SK-N-DZ (cell line): ENCODE results near the gene GMCL2.

Source experiments
- DNase-seq: peaks from one replicate; pipeline ENCODE4 v3.0.0-alpha.2; 2015; ENCODE audit warnings: low spot score

Gene GMCL2

GRCh38 chr5:178222292-178222691 is 35.1 kb upstream of the GMCL2 start:
- DNase-seq = no peak

DNA sequence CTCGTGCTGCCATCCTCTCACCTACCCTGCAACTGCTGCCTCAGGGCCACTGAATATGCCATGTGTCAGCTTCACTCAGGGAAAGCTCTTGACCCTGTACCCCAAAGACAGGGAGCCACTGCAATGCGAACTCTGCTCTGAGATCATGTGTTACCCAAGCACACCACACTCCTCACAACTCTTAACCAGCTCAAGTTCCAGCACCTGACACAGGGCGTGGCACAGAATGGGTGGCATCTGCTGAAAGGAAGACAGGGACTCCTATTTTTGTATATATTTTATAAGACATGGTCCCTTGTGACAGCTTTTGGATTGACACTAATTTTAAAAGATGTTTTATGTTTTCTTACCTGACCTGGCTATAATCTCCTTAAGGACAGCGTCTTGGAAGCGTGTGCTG is 34.7 kb upstream of the GMCL2 start:
- DNase-seq = no peak

DNA sequence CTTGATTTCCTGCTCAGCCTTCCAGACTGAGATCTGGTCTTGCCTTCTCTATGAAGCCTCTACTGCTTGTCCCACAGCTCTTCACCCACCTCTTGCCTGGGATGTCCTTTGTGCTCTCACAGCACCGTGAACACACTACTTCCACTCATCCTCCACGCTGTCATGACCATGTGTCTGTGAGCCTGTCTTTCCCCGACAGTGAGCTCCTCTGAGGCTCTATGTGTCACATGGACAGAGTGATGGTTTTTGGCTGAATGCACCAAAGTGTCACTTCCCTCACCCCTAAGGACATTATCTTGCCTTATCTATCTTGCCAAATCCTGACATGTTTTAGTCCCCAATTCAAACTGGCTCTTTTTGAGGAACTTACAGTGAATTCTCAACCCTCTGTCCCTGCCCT is 34.1 kb upstream of the GMCL2 start:
- DNase-seq = no peak

DNA sequence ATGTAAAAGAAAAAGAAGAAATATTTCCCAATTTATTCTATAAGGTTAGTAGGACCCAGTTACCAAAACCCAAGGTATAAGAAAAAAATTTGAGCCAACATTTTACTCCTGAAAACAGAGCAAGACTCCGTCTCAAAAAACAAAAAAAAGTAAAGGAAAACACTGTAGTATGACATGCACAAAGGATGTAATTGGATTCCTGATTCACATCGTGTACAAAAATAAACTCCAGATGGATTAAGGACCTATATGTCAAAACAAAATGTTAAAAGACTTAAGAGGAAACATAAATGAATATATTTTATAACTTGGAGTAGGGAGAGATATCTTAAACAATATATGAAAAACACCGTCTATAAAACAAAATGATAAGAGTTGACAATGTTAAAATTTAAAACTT is 31.7 kb upstream of the GMCL2 start:
- no peak for DNase-seq

GRCh38 chr5:178218237-178218776 is 31.1 kb upstream of the GMCL2 start:
- no peak for DNase-seq

- DNase-seq = no peak
Observed at GRCh38 chr5:178216779-178217178, 29.6 kb upstream of the GMCL2 start.

- no peak for DNase-seq
Observed at GRCh38 chr5:178216088-178216534, 28.9 kb upstream of the GMCL2 start.

DNA sequence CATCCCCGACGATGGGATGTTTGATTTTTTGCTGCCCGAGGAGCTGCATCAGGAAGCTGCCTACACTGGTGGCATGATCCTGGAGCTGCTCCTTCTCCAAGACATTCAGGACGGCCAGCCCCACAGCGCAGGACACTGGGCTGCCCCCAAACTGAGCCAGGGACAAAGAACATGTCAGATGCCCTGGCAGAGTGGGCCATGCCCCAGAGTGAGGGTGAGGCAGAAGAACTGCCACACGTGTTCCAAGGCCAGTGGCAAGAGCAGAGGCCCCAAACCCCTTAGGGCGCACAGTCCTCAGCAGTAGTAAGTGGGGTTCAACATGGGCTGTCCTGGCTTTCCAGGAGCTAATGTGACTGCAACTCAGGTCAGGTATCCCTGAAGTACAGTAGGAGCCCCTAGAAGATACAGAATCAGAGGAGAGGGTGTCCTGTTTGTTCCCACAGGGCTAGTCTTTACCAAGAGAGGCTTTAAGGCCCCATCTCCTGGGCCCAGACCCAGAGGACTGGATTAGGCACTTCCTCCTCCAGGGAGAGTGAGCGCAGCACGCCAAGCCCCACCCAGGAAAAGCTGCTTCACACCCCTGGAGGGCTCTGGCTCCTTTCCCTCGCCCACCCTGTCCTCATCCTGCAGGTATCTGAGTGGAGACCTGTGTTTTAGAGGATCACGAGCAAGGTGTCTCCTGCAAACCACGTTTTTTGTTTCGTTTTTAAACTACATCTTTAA is 28.3 kb upstream of the GMCL2 start:
- DNase-seq = no peak

- no peak for DNase-seq
Observed at GRCh38 chr5:178214160-178214803, 27.1 kb upstream of the GMCL2 start.

GRCh38 chr5:178213748-178214151 is 26.6 kb upstream of the GMCL2 start:
- no peak for DNase-seq

GRCh38 chr5:178213003-178213461 is 25.9 kb upstream of the GMCL2 start:
- no peak for DNase-seq

DNA sequence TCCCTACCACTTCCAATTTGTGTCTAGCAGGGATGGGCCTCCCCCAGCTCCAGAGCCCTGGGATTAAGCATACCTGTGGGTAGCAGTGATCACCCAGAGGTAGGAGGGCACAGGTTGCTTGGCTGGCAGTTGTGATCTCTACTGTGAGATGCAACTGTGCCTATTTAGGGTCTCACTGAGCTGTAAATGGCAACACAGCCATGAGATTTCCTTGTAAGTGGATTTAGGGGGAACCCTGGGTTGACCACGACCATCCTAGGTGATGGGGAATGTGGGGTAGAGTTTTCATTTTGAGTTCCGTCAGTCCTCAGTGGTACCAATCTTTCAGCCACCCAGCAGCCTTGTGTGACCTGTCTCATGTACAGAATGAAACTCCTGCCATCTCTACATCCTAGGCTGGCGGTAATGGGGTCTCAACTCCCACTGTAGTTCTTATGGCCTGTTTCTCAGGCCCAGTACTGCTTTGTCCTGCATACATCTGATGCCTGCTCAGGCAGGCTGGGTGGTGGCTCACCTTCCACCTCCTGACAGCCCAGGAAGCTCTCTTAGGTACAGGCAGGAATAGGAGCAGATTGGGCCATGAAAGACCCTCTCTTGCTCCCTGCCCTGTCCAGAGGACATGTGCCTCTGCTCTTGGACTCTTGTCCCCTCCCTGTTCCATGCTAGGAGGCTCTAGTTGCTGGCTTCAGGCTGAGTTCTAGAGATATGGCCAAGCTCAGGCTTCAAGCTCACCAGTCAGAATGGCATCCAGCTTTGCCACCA is 25.3 kb upstream of the GMCL2 start:
- no peak for DNase-seq

GRCh38 chr5:178211095-178212048 is 24.2 kb upstream of the GMCL2 start:
- DNase-seq = no peak

DNA sequence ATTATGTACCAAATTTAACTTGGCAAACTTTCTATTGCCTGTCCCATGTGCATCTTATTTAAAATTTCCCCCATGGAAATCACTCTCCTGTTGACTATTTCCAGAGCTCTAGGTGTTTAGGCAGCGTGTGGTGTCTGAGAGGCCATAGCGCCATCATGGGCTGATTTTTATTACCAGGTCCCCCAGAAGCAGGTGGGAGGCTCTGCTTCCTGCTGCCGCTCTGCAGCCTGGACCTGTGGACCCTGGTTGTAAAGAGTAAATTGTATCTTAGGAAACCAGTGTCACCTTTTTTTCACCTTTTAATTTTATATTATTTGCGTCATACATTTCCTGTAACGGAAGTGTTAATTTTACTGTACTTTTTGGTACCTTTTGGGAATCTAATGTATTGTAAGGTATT is 23.5 kb upstream of the GMCL2 start:
- DNase-seq = no peak

GRCh38 chr5:178210073-178210535 is 22.9 kb upstream of the GMCL2 start:
- no peak for DNase-seq

DNA sequence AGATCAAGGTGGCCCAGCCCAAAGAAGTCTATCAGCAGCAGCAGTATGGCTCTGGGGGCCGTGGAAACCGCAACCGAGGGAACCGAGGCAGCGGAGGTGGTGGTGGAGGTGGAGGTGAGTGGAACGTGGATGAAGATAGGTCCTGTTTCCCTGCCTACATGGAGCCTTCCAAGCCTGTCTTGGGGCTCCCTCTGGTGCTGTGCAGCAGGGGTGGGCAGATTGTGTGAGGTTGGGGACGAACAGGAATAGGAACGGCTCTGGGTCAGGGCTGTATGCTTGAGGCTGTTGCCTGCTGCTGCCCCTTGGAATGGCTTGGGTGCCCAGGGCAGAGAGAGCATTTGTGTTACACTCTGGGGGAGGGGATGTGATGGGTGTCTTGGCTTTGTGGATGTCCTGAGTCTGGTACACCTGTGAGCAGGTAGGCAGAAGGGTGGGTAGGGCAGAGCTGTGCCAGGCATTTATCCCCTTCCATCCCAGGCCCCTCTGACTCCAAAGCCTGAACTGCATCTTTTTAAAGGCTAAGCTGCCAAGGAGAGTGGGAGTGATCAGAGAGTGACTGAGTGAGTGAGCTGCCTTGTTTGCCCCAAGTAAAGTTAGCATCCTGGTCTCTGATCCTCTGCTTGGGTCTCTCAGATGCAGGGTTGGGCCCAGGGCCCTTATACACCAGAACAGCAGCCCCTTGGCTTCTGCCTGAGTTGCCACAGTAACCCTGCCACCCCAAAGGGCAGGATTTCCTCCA is 22.3 kb upstream of the GMCL2 start:
- DNase-seq = no peak

DNA sequence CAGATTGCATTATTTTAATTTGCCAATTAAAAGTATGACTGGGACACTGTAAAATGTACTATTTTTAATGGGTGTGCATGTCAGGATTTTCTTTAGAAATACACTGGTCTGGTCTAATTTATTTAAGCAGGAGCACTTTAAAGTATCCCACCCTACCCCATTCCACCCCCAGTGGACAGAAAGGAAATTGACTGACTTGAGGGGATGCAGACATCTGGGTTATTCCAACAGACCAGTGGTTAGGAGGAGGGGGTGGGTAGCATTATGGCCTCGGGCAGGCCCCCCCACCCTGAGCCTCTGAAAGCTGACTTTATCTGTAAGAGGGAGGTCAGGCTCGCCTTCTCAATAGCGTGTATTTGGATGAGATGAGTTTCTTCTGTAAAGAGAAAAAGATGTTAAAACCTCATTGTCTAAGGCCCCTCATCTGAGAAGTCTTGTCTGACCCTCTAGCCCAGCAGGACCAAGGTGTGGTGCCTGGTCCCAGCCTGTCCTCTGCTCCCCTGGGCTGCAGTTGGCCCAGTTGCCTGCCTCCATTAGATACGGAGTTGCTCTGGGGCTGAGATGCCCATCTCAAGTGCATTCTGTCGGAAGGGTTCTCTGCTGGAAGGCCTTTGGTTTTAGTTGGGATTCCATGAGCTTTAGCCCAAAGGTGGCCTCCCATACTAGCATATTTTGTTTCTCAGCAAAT is 21.5 kb upstream of the GMCL2 start:
- DNase-seq = no peak

GRCh38 chr5:178207917-178208280 is 20.7 kb upstream of the GMCL2 start:
- no peak for DNase-seq

GRCh38 chr5:178207183-178207916 is 20.2 kb upstream of the GMCL2 start:
- no peak for DNase-seq
